Activated T-cell treated with anti-CD3 and anti-CD28 coated beads, Interleukin-2, amount 50 U/mL, for 48 hours (primary cell): ENCODE data around the gene EYS.

Source experiments
- DNase-seq, 2 experiments: peaks; one replicate each; pipeline ENCODE4 v3.0.0-alpha.2; 2020

Gene EYS

DNA sequence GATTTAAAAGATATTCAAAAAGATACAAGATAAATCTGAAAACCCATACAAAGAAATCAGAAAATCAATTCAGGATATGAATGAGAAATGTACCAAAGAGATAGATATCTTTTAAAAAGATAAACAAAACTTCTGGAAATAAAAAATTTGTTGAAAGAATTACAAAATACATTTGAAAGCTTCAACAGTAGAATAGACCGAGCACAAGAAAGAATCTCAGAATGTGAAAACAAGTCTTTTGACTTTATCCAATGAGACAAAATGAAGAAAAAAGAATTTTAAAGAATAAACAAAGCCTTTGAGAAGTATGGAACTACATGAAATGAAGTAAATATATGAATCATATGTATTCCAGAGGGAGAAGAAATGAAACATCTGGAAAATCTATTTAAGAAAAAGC lies 1011.0 kb downstream of the EYS start:
- no peak for DNase-seq

GRCh38 chr6:64694356-64694755 lies 1012.7 kb downstream of the EYS start:
- DNase-seq = no peak

GRCh38 chr6:64691064-64691463 lies 1016.0 kb downstream of the EYS start:
- no peak for DNase-seq

DNA sequence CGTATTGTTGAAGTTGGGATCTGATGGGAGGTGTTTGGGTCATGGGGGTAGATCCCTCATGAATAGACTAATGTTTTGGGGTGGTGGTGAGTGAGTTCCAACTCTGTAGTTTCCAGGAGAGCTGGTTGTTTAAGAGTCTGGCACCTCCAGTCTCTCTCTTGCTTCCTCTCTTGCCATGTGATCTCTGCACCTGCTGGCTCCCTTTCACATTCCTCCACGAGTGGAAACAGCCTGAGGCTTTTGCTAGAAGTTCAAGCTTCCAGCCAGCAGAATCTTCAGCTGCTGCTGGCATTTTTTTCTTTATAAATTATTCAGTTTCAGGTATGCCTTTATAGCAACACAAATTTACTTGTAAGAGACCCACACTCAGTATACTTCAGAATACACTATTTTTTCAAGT lies 1021.6 kb downstream of the EYS start:
- no peak for DNase-seq

GRCh38 chr6:64683682-64684081 lies 1023.3 kb downstream of the EYS start:
- no peak for DNase-seq

DNA sequence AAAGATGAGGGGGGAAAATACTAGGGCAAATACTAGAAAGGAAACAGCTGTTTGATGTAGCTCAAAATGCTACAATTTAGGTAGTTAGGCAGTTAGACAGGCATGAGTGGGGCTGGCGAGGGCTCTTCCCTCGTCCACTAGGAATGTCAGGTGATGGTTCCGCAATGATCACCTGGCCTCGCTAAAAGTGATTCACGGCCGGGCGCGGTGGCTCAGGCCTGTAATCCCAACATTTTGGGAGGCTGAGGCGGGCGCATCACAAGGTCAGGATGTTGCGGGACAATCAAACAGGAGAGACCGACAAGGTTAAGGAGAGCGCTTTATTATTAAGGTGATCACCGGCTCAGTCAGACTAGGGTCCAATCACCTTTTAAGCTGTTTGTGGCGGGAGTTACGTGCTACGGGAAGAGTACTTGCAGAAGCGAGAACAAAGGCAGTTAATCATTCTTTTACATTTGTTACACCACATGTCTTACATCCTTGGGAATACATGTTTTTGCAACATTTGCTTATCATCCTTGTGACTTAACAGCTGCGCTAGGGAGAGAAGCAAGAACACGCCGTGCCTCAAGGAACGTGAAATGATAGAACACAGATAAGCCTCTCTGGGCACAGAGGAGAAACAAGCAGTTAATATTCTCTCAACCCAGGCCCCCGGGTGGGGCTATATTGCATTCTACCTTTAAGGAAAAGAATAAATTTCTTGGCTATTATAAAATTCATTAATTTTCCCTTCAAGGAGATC lies 1025.4 kb downstream of the EYS start:
- DNase-seq = no peak

DNA sequence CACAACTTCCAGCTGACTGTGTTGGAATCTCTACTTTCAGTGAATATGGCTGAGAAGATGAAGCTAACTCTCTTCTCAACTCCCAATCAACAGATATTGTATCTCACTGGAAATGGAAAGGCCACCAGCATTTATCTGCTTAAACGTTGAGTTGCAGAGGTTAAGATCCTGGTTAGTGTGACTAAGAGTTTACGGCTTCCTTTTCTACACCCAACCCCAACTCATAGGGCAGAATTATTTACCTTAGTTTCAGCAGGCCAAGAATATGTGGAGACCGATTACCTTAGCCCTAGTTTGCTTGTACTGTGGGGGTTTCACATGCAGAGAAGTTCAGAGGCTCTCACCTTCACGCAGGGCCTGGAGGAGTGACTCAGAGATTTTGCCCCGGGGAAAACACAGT lies 1026.6 kb downstream of the EYS start:
- DNase-seq = no peak

- DNase-seq = no peak
These were observed 1027.6 kb downstream of the EYS start for GRCh38 chr6:64679416-64679815.

DNA sequence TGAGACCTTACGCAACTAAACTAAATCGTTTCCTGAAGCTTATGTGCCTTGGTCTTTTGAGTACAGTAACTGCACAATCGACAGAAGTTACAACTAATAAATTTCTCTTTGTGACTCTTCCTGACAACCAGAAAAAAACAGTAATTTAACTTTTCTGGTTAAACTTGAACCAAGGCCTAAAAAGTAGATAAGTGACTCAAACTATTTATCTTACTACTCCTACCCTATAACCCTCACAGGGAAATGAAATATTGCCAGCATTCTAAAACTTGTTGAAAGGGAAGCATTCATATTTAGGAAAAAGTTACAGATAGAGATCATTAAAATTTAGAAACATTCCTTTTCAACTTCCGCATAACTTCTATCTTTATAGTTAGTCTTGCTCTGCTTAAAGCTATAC lies 1034.4 kb downstream of the EYS start:
- no peak for DNase-seq

- DNase-seq = no peak
These were observed 1034.9 kb downstream of the EYS start for GRCh38 chr6:64672131-64672530.

- DNase-seq = no peak
These were observed 1041.9 kb downstream of the EYS start for GRCh38 chr6:64665137-64665536.

GRCh38 chr6:64664480-64664879 lies 1042.5 kb downstream of the EYS start:
- no peak for DNase-seq

GRCh38 chr6:64644024-64644423 lies 1063.0 kb downstream of the EYS start:
- DNase-seq = no peak

GRCh38 chr6:64630901-64631300 lies 1076.1 kb downstream of the EYS start:
- no peak for DNase-seq

DNA sequence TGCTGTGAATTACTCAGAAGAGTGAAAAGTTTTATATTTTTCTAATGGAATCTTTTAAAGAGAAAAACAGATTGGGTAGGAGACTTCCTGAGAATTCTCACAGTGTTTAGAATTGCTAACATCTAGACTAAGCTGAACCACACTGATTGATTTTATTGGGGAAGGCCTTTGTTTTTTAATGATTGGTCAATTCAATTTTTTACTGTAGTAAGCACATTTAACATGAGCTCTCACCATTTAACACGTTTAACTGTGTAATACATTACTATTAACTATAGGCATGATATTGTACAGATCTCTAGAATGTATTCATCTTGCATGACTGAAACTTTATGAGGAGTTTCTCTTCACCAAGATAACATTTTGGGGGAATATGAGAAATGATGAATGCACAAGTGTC lies 1084.1 kb downstream of the EYS start:
- DNase-seq = no peak

DNA sequence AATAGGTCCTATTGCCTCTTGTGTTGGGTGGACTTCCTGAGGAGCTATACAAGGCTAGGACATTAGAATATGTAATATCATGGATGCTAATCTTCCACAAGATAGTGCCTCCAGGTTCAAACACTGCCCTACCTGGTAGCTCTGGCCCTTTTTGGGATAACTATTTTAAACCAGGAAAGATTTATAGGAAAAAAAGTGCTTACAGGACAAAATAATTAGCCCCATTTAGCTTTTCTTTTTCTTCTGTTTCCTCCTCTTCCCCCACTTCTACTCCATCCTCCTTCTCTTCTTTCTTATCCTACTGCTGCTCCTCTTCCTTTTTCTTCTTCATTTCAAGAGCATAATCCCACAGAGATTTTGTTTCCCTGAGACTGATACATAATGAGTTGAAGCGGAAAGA lies 1104.0 kb downstream of the EYS start:
- DNase-seq = no peak

DNA sequence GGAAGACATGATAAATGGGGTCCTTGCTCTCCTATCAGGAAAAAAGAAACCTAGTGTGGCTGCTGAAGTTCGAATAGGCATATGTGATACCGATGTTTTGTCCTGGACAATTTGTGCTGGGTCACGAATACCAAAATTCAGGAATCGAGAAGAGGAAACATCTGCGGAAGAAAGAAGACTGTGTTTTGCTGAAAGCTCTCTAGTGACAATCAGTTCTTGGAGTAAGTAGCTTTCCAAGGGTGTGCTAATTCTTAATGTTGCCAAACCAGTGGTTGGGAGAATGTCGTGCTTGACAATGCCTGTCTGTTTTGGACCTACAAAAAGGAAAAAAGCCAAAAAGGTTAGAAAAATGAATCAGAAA lies 1115.4 kb downstream of the EYS start:
- no peak for DNase-seq

GRCh38 chr6:64590965-64591675 lies 1115.9 kb downstream of the EYS start:
- DNase-seq = no peak

DNA sequence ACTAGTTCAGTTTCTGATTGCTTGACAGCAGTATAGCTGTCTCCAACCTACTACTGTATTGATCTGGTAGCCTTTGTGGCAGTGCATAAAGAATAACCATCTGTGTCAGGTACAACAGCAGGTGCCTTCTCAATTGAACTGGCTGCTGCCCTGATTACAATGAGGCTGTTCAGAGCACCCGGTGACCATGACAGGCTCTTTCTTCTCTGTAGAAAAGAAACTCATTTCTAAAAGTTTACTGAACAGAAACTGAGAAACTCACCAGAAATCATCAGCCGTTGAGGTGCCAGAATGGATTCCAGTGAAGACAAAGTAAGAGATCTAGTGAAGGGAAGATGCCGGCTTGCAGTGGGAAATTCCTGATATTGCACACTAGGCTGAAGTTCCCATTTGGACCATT lies 1117.1 kb downstream of the EYS start:
- DNase-seq = no peak

DNA sequence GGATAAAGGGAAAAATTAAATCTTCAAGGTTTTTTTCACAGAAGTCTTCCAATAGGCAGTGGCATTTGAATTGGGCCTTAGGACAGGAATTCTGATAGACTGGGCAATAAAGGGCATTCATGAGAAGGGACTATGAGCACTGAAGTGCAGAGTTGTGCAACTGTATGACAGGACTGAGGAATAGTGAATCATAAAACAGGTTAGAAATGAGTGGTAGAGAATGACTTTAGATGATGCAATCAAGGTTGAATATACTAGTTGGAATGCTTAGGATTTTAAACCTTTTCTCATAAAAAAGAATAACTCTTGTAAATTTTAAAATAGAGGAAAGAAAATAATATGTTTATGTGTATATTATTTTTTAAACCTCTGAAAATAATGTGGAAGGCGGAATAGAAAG lies 1126.7 kb downstream of the EYS start:
- no peak for DNase-seq

- DNase-seq = no peak
These were observed 1153.7 kb downstream of the EYS start for GRCh38 chr6:64553249-64553786.

DNA sequence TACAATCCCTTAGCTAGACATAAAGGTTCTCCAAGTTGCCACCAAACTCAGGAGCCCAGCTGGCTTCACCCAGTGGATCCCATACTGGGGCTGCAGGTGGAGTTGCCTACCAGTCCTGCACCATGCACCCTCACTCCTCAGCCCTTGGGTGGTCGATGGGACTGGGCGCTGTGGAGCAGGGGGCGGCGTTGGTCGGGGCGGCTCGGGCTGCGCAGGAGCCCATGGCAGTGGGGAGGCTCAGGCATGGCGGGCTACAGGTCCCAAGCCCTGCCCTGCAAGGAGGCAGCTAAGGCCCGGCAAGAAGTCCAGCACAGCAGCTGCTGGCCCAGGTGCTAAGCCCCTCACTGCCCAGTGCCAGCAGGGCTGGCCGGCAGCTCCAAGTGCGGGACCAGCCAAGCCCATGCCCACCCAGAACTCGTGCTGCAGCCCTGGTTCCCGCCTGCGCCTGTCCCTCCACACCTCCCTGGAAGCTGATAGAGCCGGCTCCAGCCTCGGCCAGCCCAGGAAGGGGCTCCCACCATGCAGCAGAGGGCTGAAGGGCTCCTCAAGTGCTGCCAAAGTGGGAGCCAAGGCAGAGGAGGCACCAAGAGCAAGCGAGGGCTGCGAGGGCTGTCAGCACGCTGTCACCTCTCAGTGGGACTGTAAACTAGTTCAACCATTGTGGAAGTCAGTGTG lies 1159.3 kb downstream of the EYS start:
- DNase-seq = no peak

DNA sequence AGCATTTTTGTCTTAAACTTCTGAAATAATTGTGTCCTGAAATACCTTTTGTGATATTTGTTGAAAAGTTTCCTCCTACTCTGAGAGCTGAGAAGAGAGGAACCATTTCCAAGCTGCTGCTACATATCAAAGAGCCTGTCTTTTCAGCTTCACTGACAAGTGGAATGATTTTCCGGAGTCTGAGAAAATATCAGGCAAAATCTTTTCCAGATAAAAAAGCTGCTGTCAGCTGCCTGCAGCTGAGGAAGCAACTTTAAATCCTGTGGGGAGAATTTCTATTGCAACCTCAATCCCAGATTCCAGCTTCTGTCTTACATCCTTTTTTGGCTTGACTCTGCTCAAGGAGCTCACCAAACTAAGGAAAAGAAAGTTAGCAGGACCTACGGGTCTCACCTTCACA lies 1167.1 kb downstream of the EYS start:
- no peak for DNase-seq

DNA sequence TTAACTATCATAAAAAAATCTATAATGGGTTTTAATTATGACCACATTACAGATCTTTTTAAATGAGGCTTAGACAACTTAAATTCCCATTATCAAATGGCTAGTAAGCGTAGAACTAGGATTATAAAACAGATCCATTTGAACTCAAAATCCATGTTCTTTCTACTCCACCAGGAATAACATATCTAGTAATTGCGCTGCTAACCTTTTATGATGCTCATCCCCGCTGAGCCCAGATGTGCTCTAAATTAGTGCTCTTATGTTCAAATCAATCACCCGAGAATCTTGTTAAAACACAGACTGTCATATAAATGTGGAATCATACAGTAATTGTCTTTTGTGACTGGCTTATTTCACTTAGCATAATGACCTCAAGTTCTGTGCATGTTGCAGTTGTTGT lies 1168.3 kb downstream of the EYS start:
- no peak for DNase-seq
